ENCODE results near the gene LONP1.

DNA sequence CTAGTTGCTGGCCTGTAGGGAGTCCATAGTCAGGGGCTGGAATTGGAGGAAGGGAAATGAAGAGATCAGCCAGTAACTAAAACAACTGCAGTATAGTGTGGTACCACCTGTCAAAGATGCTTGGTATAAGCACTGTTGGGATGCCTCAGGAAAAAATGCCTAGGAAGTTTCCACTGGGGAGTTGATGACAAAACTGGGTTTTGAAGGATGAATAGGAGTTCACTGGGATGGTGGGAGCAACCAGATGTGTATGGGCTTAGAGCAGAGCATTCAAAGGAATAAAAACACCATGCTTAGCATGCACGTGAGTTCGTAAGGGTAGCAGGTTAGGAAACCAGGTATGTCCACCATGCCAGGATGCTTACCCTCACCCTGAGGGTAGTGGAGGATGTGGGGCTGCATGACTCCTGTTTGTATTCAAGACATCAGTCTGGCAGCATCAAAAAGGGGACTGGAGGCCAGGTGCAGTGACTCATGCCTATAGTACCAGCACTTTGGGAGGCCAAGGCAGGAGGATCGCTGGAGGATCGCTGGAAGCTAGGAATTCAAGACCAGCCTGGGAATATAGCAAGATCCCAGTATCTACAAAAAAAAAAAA lies 7.6 kb upstream of the LONP1 start:
- TF ChIP-seq, protein P1, sequence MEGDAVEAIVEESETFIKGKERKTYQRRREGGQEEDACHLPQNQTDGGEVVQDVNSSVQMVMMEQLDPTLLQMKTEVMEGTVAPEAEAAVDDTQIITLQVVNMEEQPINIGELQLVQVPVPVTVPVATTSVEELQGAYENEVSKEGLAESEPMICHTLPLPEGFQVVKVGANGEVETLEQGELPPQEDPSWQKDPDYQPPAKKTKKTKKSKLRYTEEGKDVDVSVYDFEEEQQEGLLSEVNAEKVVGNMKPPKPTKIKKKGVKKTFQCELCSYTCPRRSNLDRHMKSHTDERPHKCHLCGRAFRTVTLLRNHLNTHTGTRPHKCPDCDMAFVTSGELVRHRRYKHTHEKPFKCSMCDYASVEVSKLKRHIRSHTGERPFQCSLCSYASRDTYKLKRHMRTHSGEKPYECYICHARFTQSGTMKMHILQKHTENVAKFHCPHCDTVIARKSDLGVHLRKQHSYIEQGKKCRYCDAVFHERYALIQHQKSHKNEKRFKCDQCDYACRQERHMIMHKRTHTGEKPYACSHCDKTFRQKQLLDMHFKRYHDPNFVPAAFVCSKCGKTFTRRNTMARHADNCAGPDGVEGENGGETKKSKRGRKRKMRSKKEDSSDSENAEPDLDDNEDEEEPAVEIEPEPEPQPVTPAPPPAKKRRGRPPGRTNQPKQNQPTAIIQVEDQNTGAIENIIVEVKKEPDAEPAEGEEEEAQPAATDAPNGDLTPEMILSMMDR (IDR thresholded peaks at IDR 0.05; ENCODE audit: low read depth, low read length): no peak
- TF ChIP-seq, protein P2, sequence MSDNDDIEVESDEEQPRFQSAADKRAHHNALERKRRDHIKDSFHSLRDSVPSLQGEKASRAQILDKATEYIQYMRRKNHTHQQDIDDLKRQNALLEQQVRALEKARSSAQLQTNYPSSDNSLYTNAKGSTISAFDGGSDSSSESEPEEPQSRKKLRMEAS (IDR thresholded peaks at IDR 0.05; ENCODE audit: low read depth, low read length): no peak

All from NB4 (cell line).